Ishikawa (cell line): ENCODE measurements around the gene HRNR.

Source experiments
- CEBPB ChIP-seq: IDR thresholded peaks from 2 replicates; pipeline ENCODE4 v1.6.1; 2012
- CREB1 ChIP-seq: IDR thresholded peaks from 2 replicates; pipeline ENCODE4 v1.6.1; 2012; ENCODE audit warnings: low read depth
- EGR1 ChIP-seq: IDR thresholded peaks from 2 replicates; pipeline ENCODE4 v1.6.1; 2012
- EP300 ChIP-seq: IDR thresholded peaks from 2 replicates; pipeline ENCODE4 v1.6.1; 2012; ENCODE audit warnings: borderline replicate concordance
- FOXM1 ChIP-seq: IDR thresholded peaks from 2 replicates; pipeline ENCODE4 v1.6.1; 2012; ENCODE audit warnings: low read depth, borderline replicate concordance
- NFIC ChIP-seq: IDR thresholded peaks from 2 replicates; pipeline ENCODE4 v1.6.1; 2012
- RAD21 ChIP-seq: IDR thresholded peaks from 2 replicates; pipeline ENCODE4 v1.6.1; 2012; ENCODE audit warnings: low read depth
- TAF1 ChIP-seq: IDR thresholded peaks from 2 replicates; pipeline ENCODE4 v1.6.1; 2012; ENCODE audit warnings: low read depth, mild to moderate bottlenecking
- TCF12 ChIP-seq: IDR thresholded peaks from 2 replicates; pipeline ENCODE4 v1.6.1; 2012; ENCODE audit warnings: low read depth
- TEAD4 ChIP-seq: IDR thresholded peaks from 2 replicates; pipeline ENCODE4 v1.6.1; 2012
- YY1 ChIP-seq: IDR thresholded peaks from 2 replicates; pipeline ENCODE4 v1.6.1; 2012; ENCODE audit warnings: low read depth
- ZBTB7A ChIP-seq: IDR thresholded peaks from 2 replicates; pipeline ENCODE4 v1.6.1; 2012; ENCODE audit warnings: low read depth
- TF ChIP-seq, protein P1 (sequence below): IDR thresholded peaks from 2 replicates; pipeline ENCODE4 v1.6.1; 2012
- TF ChIP-seq, protein P2 (sequence below): IDR thresholded peaks from 2 replicates; pipeline ENCODE4 v1.6.1; 2012; ENCODE audit warnings: low read depth, mild to moderate bottlenecking
- TF ChIP-seq, protein P3 (sequence below): IDR thresholded peaks from 2 replicates; pipeline ENCODE4 v1.6.1; 2012

The HRNR gene

DNA sequence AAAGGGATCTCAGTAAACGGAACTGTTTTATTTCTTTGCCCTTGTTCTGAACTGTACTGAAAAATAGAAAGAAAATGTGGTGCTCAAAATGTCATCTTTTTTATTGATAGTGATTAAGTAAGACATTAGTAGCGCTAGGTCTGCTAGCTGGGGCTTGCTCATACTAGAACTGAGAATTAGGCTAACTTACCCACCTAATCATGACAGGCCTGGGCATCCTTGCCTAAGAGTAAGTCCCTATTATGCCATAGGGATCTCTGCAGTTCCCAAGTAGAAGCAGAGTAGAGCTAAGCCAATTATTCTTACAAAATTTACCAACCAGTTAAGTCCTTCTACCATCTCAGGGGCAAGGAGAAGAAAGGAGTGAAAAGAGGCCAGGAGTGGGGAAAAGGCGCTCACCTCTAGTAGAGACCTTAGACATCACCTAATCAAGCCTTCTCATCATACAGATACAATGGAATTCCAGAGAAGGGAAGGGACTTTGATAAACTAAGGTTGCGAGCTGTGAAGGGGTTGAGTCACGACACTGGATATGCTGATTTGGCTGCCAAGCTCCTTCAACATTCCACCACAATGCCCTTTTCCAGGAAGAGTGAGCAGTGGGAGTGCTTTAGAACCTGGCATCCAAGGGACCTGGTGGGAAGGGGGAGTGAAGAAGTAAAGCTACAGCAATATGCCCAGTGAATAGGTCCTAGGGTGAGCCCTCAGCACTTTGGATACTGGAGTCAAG lies 37.3 kb downstream of the HRNR start:
- no peak for TF ChIP-seq EP300
- TF ChIP-seq, protein P1, sequence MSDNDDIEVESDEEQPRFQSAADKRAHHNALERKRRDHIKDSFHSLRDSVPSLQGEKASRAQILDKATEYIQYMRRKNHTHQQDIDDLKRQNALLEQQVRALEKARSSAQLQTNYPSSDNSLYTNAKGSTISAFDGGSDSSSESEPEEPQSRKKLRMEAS = no peak
- TF ChIP-seq, protein P2, sequence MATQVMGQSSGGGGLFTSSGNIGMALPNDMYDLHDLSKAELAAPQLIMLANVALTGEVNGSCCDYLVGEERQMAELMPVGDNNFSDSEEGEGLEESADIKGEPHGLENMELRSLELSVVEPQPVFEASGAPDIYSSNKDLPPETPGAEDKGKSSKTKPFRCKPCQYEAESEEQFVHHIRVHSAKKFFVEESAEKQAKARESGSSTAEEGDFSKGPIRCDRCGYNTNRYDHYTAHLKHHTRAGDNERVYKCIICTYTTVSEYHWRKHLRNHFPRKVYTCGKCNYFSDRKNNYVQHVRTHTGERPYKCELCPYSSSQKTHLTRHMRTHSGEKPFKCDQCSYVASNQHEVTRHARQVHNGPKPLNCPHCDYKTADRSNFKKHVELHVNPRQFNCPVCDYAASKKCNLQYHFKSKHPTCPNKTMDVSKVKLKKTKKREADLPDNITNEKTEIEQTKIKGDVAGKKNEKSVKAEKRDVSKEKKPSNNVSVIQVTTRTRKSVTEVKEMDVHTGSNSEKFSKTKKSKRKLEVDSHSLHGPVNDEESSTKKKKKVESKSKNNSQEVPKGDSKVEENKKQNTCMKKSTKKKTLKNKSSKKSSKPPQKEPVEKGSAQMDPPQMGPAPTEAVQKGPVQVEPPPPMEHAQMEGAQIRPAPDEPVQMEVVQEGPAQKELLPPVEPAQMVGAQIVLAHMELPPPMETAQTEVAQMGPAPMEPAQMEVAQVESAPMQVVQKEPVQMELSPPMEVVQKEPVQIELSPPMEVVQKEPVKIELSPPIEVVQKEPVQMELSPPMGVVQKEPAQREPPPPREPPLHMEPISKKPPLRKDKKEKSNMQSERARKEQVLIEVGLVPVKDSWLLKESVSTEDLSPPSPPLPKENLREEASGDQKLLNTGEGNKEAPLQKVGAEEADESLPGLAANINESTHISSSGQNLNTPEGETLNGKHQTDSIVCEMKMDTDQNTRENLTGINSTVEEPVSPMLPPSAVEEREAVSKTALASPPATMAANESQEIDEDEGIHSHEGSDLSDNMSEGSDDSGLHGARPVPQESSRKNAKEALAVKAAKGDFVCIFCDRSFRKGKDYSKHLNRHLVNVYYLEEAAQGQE = no peak
- TF ChIP-seq FOXM1 = no peak
- no peak for TF ChIP-seq CREB1
- no peak for TF ChIP-seq EGR1
- no peak for TF ChIP-seq YY1
- no peak for TF ChIP-seq NFIC
- TF ChIP-seq RAD21 = no peak
- no peak for TF ChIP-seq TAF1
- no peak for TF ChIP-seq TEAD4
- TF ChIP-seq ZBTB7A = no peak
- no peak for TF ChIP-seq CEBPB
- TF ChIP-seq, protein P3, sequence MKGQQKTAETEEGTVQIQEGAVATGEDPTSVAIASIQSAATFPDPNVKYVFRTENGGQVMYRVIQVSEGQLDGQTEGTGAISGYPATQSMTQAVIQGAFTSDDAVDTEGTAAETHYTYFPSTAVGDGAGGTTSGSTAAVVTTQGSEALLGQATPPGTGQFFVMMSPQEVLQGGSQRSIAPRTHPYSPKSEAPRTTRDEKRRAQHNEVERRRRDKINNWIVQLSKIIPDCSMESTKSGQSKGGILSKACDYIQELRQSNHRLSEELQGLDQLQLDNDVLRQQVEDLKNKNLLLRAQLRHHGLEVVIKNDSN = no peak
- no peak for TF ChIP-seq TCF12

DNA sequence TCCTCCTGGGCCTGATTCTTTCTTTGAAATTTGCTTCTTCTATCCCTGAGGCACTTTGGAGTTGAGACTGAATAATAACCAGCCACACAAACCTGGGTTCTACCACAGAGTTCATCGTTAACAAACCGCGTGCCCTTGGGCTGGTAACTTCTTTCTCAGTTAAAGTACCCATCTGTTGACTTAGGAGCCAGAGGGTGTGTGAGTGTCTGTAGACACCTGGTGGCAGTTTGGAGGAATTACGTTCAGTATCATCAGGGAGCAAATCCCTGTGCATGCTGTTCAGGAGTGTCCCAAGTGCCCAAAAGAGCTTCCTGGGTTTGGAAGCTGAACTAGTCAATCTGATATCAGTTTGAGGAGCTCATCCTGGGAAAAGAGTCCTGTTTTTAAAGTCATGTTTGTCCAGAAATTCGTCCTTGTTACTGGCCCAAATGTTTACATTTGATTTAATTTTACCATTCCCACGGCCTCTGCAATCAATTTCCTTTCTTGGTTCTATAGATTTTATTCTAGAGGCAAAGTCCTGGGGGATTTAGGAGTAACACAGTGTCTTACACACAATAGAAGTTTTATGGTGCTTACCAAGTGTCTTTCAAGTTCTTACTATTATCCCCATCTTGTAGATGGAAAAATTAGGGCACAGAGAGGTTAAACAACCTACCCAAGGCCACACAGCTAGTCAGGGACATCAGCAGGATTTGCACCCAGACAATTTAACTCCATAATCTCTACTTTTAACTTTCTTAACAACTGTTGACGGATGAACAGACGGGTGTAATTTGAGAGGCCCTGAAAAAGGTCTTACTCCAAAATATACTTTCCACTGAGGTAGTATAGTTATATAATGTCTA lies 38.2 kb downstream of the HRNR start:
- TF ChIP-seq RAD21 (peak; percentile 82), NFIC (no peak)

DNA sequence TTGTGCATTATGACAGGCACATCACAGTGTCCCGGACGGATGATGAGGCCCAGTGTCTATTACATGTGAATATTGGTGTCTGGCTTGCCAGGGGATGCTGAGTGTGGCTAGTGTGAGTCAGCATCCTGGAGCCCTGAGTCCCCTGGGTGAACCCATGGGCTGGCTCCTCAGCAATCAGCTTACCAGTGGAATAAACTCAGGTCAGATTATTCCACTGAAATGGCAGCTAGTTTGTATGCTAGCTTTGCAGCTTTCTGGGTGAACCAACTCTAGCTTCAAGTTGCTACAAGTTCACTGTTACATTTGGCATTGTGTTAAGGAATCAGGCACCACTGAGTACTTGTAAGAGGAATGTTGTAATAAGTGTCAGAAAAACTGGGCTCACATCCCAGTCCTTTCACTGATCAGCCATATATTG lies 41.0 kb downstream of the HRNR start:
- TF ChIP-seq TEAD4 (no peak), CREB1 (no peak), NFIC (no peak), ZBTB7A (no peak), RAD21 (no peak), YY1 (no peak), TCF12 (no peak), FOXM1 (no peak), TAF1 (no peak), EGR1 (no peak), EP300 (no peak), CEBPB (no peak)
- TF ChIP-seq, protein P2 = no peak
- TF ChIP-seq, protein P3 = no peak
- TF ChIP-seq, protein P1 = no peak

DNA sequence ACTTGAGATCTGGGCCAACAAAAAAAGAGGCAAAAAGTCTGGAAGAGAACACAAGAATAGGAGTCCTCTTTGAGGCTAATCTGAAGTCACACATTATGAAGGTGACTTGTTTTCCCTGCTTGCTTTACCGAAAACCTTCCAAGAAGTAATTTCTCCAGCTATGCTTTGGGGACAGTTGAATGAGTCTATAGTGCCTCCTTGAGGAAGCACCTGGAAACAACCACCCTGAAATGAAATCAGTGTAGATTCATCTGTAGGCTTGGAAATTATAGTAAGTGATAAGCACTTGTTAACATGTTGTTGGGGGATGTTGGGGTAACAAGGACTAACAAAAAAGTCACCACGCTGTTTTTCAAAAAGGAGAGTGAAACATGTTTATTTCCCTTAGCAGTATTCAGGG lies 41.6 kb downstream of the HRNR start:
- TF ChIP-seq TAF1 (no peak), RAD21 (peak; percentile 45)

DNA sequence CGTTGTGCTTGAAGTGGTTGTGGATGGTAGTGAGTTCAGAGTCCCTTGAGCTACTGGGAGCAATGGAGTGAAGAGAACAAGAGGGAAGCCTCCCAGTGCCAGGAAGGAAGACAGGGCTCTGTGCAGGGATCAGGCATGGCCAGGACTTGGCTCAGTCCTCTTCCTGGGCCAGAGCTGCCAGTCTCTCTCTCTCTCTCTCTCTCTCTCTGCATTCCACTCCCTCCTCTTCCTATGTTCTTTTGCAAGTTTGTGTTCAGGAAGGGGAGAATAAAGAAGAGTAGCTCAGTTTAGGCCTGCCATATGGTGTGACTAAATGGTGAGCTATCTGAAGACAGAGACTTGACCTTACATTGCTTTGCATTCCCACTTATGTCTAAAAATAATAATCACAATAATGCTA lies 44.4 kb downstream of the HRNR start:
- TF ChIP-seq CEBPB (no peak), ZBTB7A (no peak), YY1 (no peak), RAD21 (no peak), FOXM1 (no peak)
- TF ChIP-seq, protein P2 = no peak
